ENCODE data around the gene MLEC.

GRCh38 chr12:120725151-120725658 is 38.3 kb downstream of the MLEC start:
- TF ChIP-seq, protein P1, sequence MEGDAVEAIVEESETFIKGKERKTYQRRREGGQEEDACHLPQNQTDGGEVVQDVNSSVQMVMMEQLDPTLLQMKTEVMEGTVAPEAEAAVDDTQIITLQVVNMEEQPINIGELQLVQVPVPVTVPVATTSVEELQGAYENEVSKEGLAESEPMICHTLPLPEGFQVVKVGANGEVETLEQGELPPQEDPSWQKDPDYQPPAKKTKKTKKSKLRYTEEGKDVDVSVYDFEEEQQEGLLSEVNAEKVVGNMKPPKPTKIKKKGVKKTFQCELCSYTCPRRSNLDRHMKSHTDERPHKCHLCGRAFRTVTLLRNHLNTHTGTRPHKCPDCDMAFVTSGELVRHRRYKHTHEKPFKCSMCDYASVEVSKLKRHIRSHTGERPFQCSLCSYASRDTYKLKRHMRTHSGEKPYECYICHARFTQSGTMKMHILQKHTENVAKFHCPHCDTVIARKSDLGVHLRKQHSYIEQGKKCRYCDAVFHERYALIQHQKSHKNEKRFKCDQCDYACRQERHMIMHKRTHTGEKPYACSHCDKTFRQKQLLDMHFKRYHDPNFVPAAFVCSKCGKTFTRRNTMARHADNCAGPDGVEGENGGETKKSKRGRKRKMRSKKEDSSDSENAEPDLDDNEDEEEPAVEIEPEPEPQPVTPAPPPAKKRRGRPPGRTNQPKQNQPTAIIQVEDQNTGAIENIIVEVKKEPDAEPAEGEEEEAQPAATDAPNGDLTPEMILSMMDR (IDR thresholded peaks at IDR 0.05): no peak
- TF ChIP-seq POLR2A (IDR thresholded peaks at IDR 0.05) (no peak), EP300 (IDR thresholded peaks at IDR 0.05; ENCODE audit: low read depth) (no peak)

Measured in transverse colon (tissue), 3 donors.